Osteocyte (in vitro differentiated cells): ENCODE results near the gene DOK1. TPM values are rescaled to one million over a fixed set of nuclear protein-coding genes. Genes with fewer than 3 reads are reported as not detected.
A peak's percentile ranks its signal among the peaks of the same experiment; 100 is the strongest.

Experiments used
- DNase-seq: peaks from one replicate; pipeline ENCODE4 v3.0.0; 2021; ENCODE audit warnings: mixed read lengths; ENCODE audit not compliant: unreplicated experiment; ENCODE audit errors: extremely low spot score
- H3K27ac Mint-ChIP-seq: one replicate; pipeline ENCODE4 v1.8.0; 2021; ENCODE audit warnings: mild to moderate bottlenecking, mixed read lengths; ENCODE audit not compliant: unreplicated experiment
- H3K27me3 Mint-ChIP-seq: one replicate; pipeline ENCODE4 v1.8.0; 2021; ENCODE audit warnings: mixed read lengths; ENCODE audit not compliant: unreplicated experiment
- H3K36me3 Mint-ChIP-seq: one replicate; pipeline ENCODE4 v1.8.0; 2021; ENCODE audit warnings: mixed read lengths; ENCODE audit not compliant: unreplicated experiment
- H3K4me1 Mint-ChIP-seq: one replicate; pipeline ENCODE4 v1.8.0; 2021; ENCODE audit warnings: mixed read lengths; ENCODE audit not compliant: unreplicated experiment
- H3K4me3 Mint-ChIP-seq: one replicate; pipeline ENCODE4 v1.8.0; 2021; ENCODE audit warnings: mild to moderate bottlenecking, moderate library complexity, mixed read lengths; ENCODE audit not compliant: unreplicated experiment
- H3K9me3 Mint-ChIP-seq: one replicate; pipeline ENCODE4 v1.8.0; 2021; ENCODE audit warnings: mixed read lengths; ENCODE audit not compliant: unreplicated experiment
- CTCF ChIP-seq: fragments of 200-600 bp; sonication (generic); IDR thresholded peaks from 2 replicates; pipeline ENCODE4 v1.5.0; 2021; ENCODE audit warnings: antibody characterized with exemption, mild to moderate bottlenecking, moderate library complexity
- total RNA-seq: library from RNA; stranded (reverse); gene quantifications from 2 replicates; pipeline ENCODE4 v1.2.1, GENCODE V29; 2021

Gene DOK1
- total RNA-seq, 1 donor from 2014 or later: 17.7 TPM

- Mint-ChIP-seq H3K9me3 (no peaks in the 10 kb centered on the region), H3K36me3 (peaks cover 3% of the 10 kb centered on the region), H3K27me3 (peaks cover 80% of the 10 kb centered on the region), H3K4me1 (peaks cover 11% of the 10 kb centered on the region), H3K4me3 (no peak within 1 kb of the TSS), H3K27ac (no peak within 1 kb of the TSS)
- DNase-seq: no peak
- no peak for TF ChIP-seq CTCF
Measured at GRCh38 chr2:74514368-74515270, 39.9 kb upstream of the DOK1 start, which contains the start of gene TLX2. Gene TLX2 (plus strand): TSS chr2:74514450. CDS start chr2:74514807, 357 bp downstream.

DNA sequence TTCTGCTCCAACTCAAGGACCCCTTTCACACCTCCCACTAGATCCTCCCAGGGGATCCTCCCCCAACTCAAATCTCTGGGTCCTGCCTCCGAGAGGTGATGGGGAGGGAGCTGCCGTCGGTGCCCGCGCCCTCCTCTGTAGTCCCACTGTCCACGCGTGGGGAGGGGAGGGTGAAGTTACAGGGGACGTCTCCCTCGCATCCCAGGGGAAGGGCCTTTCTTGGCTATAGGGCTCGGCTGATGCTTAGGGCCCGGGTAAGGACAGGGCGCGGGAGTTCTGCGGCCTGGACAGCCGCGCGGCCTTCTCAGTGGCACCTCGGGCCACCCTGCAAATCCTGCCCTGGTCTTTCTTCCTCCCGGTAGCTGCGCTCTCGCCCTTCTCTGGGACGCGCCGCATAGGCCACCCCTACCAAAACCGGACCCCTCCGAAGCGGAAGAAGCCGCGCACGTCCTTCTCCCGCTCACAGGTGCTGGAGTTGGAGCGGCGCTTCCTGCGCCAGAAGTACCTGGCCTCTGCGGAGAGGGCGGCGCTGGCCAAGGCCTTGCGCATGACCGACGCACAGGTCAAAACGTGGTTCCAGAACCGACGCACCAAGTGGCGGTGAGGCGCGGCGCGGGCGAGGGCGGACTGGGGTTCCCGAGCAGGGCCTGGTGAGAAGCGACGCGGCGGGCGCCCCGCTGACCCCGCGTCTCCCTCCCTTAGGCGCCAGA lies 39.1 kb upstream of the DOK1 start:
- Mint-ChIP-seq H3K4me1 (peaks cover 11% of the 10 kb centered on the region), H3K27ac (no peak overlapping the region), H3K9me3 (no peaks in the 10 kb centered on the region), H3K4me3 (peak overlapping the region; percentile 29), H3K27me3 (peaks cover 80% of the 10 kb centered on the region), H3K36me3 (no peaks in the 10 kb centered on the region)
- TF ChIP-seq CTCF: no peak
- no peak for DNase-seq

DNA sequence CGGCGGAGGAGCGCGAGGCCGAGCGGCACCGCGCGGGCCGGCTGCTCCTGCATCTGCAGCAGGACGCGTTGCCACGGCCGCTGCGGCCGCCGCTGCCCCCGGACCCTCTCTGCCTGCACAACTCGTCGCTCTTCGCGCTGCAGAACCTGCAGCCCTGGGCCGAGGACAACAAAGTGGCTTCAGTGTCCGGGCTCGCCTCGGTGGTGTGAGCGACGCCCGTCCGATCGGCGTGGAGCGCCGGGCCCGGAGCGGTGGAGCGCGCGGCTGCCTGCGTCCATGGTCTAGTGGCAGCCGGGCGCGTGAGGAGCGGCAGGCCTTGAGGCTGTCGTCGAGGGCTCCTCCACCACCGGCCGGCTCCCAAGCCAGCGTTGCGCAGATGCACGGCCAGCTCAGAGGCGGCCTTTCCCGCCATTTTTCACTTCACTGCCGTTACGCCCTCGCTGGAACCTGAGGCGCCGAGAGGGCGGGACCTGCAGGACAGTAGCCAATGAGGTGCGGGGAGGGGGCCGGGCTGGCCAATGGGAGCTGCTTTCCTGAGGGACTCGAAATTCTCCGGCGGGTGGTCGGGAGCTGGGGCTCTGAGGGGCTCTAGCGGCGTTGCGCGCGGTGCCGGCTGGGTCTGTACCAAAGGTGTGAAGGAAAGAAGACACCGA lies 38.4 kb upstream of the DOK1 start:
- Mint-ChIP-seq H3K4me1 (peaks cover 11% of the 10 kb centered on the region), H3K9me3 (no peaks in the 10 kb centered on the region), H3K4me3 (peak overlapping the region; percentile 29), H3K27ac (no peak overlapping the region), H3K27me3 (peaks cover 80% of the 10 kb centered on the region), H3K36me3 (no peaks in the 10 kb centered on the region)
- TF ChIP-seq CTCF: no peak
- DNase-seq: no peak

DNA sequence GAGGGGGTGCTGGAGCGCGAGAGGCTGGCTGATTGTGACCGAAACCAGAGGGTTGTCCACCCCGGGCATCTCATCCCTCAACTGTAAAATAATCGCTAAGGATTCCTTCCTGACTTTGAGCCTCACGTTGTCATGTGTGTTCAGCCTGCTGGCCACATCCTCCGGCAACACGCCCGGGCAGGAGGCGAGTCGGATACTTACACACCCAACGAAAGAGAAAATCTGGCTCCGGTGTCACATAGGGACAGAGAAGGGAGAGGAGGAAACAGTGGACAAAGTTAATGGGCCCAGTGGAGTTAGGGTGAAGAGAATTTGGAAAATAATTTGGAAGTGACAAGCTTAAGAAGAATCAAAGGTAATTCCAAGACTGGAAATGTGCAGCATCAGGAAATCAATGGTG lies 37.9 kb upstream of the DOK1 start:
- H3K4me3 Mint-ChIP-seq: no peak overlapping the region

More for the DNA sequence above, 37.9 kb upstream of the DOK1 start:
- Mint-ChIP-seq H3K27ac (no peak overlapping the region), H3K4me1 (peaks cover 11% of the 10 kb centered on the region), H3K9me3 (no peaks in the 10 kb centered on the region), H3K27me3 (peaks cover 76% of the 10 kb centered on the region), H3K36me3 (no peaks in the 10 kb centered on the region)
- no peak for TF ChIP-seq CTCF
- no peak for DNase-seq
